ENCODE data around the gene TLL1. TPM values are rescaled to one million over a fixed set of nuclear protein-coding genes. Genes with fewer than 3 reads are reported as not detected.

The TLL1 gene
- total and polyA plus RNA-seq, 2 donors (not counting 3 experiments of a cell fraction or from before 2014, with no cell fraction given), result 0.41 to 1.4 TPM

DNA sequence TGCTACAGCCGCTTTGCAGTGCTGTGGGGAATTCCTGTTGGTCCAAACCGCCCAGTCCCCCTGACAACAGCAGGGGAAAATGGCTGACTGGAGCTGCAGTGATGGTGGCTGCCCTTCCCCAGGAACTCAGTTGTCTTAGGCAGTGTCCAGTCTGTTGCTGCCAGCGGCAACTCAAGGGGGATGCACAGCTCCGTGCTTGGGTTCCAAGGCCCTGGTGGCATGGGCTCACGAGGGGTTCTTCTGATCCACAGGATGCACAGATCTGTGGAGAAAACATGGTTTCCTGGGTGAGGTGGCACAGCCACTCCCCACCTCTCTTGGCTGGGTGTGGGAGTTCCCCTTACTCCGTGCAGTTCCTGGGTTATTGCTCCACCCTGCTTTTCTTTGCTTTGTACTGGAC is 261.2 kb downstream of the TLL1 start:
- dilution Hi-C loops (cut with MboI; ENCODE audit: extremely low pct_ligation_motif_present, low sequenced_read_pairs), result no loop called here
- Histone ChIP-seq H2AFZ (ENCODE audit: low read depth, low read length) (no peak overlapping the region), H3K36me3 (ENCODE audit: control insufficient read depth in 2 of 2, extremely low read depth in 1 of 2, insufficient read depth in 2 of 2, low read length in 2 of 2) (no peaks in the 10 kb centered on the region), H3K9me1 (replicated peaks; ENCODE audit: control insufficient read depth, extremely low read depth, insufficient read depth, low read length) (no peaks in the 10 kb centered on the region), H3K4me3 (replicated peaks in 1 of 3; ENCODE audit: insufficient read depth in 1 of 3, low read depth in 1 of 3, low read length in 3 of 3) (no peak overlapping the region), H3K4me2 (ENCODE audit: insufficient read depth, low read length) (no peak overlapping the region), H3K9me3 (replicated peaks; ENCODE audit: control insufficient read depth, insufficient read depth, low read length) (no peaks in the 10 kb centered on the region), H3K27ac (ENCODE audit: insufficient read depth, low read depth, low read length) (no peak overlapping the region), H3K4me1 (ENCODE audit: control insufficient read depth, extremely low read depth, insufficient read depth, low read length) (no peaks in the 10 kb centered on the region), H4K20me1 (replicated peaks; ENCODE audit: control insufficient read depth, extremely low read depth, insufficient read depth, low read length) (no peaks in the 10 kb centered on the region), H3K9ac (replicated peaks; ENCODE audit: extremely low read depth, insufficient read depth, low read length) (no peak overlapping the region), H3K79me2 (ENCODE audit: control insufficient read depth, insufficient read depth, low read length) (no peaks in the 10 kb centered on the region), H3K27me3 (ENCODE audit: control insufficient read depth in 2 of 2, insufficient read depth in 2 of 2, low read length in 2 of 2) (peaks cover 2 to 5% of the 10 kb centered on the region in 2 experiments)
- FAIRE-seq, result no peak
- CTCF ChIA-PET, result interaction anchor here (0.6 to 1.4 kb wide), 2 partner anchors 31 to 32 kb away, joined by 3 read pairs; no protein-coding TSS in a partner anchor
- POLR2A ChIA-PET, result no interaction called here
- TF ChIP-seq POLR2A (IDR thresholded peaks at IDR 0.05; ENCODE audit: low read depth, low read length) (no peak), GATA2 (IDR thresholded peaks at IDR 0.05; ENCODE audit: insufficient read depth, insufficient read length, low read depth, low read length) (no peak), MYC (IDR thresholded peaks at IDR 0.05; ENCODE audit: low read depth, low read length) (no peak), JUN (IDR thresholded peaks at IDR 0.05; ENCODE audit: borderline replicate concordance, insufficient read depth, insufficient read length, low read depth) (no peak), FOS (IDR thresholded peaks at IDR 0.05; ENCODE audit: borderline replicate concordance, insufficient read depth, low read length) (no peak), POLR2AphosphoS5 (IDR thresholded peaks at IDR 0.05; ENCODE audit: insufficient read depth, low read depth, low read length) (no peak), EZH2 (IDR thresholded peaks at IDR 0.05; ENCODE audit: borderline replicate concordance, low read depth, low read length, severe bottlenecking) (no peak)
- TF ChIP-seq, protein P1, sequence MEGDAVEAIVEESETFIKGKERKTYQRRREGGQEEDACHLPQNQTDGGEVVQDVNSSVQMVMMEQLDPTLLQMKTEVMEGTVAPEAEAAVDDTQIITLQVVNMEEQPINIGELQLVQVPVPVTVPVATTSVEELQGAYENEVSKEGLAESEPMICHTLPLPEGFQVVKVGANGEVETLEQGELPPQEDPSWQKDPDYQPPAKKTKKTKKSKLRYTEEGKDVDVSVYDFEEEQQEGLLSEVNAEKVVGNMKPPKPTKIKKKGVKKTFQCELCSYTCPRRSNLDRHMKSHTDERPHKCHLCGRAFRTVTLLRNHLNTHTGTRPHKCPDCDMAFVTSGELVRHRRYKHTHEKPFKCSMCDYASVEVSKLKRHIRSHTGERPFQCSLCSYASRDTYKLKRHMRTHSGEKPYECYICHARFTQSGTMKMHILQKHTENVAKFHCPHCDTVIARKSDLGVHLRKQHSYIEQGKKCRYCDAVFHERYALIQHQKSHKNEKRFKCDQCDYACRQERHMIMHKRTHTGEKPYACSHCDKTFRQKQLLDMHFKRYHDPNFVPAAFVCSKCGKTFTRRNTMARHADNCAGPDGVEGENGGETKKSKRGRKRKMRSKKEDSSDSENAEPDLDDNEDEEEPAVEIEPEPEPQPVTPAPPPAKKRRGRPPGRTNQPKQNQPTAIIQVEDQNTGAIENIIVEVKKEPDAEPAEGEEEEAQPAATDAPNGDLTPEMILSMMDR (IDR thresholded peaks at IDR 0.05; ENCODE audit: extremely low read depth in 1 of 2, insufficient read depth in 1 of 2, low read depth in 1 of 2, low read length in 2 of 2), result no peak
- TF ChIP-seq, protein P2, sequence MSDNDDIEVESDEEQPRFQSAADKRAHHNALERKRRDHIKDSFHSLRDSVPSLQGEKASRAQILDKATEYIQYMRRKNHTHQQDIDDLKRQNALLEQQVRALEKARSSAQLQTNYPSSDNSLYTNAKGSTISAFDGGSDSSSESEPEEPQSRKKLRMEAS (IDR thresholded peaks at IDR 0.05; ENCODE audit: insufficient read depth, insufficient read length), result no peak
- BruUV-seq (replicated peaks), result no TSS peak
- no peak for DNase-seq (ENCODE audit: low read depth, low spot score)
- intact Hi-C loops (cut with micrococcal nuclease), result no loop called here

Data from endothelial cell of umbilical vein (primary cell).